ENCODE results near the gene GPX3. TPM values are rescaled to one million over a fixed set of nuclear protein-coding genes. Genes with fewer than 3 reads are reported as not detected.
A peak's percentile ranks its signal among the peaks of the same experiment; 100 is the strongest.

Gene GPX3
- total and polyA plus RNA-seq, 2 of the 8 experiments (the other 6 are each of a cell fraction or from before 2014, with no cell fraction given), result 27.8 to 77.9 TPM

DNA sequence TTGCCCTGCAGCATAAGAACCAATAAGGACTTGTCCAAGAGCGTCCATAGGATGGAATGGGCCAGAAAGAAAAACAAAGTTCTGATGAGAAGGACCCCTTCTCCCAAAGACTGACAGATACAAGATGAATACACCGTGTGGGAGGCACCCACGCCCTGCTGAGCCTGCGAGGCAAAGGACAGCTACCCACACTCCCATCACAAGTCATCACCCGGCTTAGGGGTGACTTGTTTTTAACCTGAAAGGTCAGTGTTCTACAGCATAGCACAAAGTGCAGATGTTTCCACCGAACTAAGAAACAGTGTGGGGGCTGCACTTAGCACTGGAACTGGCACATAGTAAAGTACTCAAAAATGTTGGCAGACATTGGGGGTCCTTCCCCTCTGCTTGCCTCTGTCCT lies 46.5 kb downstream of the GPX3 start:
- H2AK5ac ChIP-seq (ENCODE audit: low read depth, low read length), result no peak overlapping the region
- H3K4me2 ChIP-seq (ENCODE audit: insufficient read depth in 1 of 2, low read depth in 2 of 2, low read length in 2 of 2), result 0 out of 4 replicates have a peak overlapping the region, but pooled peaks of 1 of the 2 experiments have one; percentile 21
- FAIRE-seq (no peak), DNase-seq (ENCODE audit: low read depth in 1 of 2, low spot score in 2 of 2) (no peak)
- TF ChIP-seq PHF8 (conservative IDR thresholded peaks at IDR 0.05; ENCODE audit: low read depth, low read length), result no peak
- TF ChIP-seq SUZ12 (IDR thresholded peaks at IDR 0.05; ENCODE audit: low read length), result no peak
- TF ChIP-seq SIRT6 (IDR thresholded peaks at IDR 0.05; ENCODE audit: low read length), result no peak
- no peak overlapping the region for H3K4me3 ChIP-seq (ENCODE audit: extremely low read depth in 1 of 4, insufficient read depth in 2 of 4, low read depth in 3 of 4, low read length in 4 of 4)
- no peak overlapping the region for H3K18ac ChIP-seq (ENCODE audit: extremely low read depth, low read length)
- H4K5ac ChIP-seq (ENCODE audit: insufficient read length, low read depth, low read length), result no peak overlapping the region
- H3K14ac ChIP-seq (ENCODE audit: insufficient read length), result no peak overlapping the region
- H2BK15ac ChIP-seq (ENCODE audit: low read length), result 0 out of 2 replicates have a peak overlapping the region, but pooled peaks have one; percentile 40
- no peaks in the 10 kb centered on the region for H3K36me3 ChIP-seq (ENCODE audit: control insufficient read depth in 2 of 4, insufficient read depth in 4 of 4, low read length in 3 of 4)
- no peak overlapping the region for H4K8ac ChIP-seq (ENCODE audit: extremely low read depth, insufficient read depth, low read length)
- POLR2A ChIA-PET (ENCODE audit: partially characterized antibody), result no interaction called here
- no peaks in the 10 kb centered on the region for H3K23me2 ChIP-seq (ENCODE audit: low read depth, low read length)
- H2BK120ac ChIP-seq (replicated peaks; ENCODE audit: low read depth, low read length), result no peak overlapping the region
- H2BK12ac ChIP-seq (ENCODE audit: low read depth, low read length), result no peak overlapping the region
- no peak overlapping the region for H2AFZ ChIP-seq (ENCODE audit: low read length)
- H4K20me1 ChIP-seq (replicated peaks in 1 of 2; ENCODE audit: control insufficient read depth in 1 of 2, insufficient read depth in 2 of 2, low read length in 2 of 2), result peaks cover 0 to 7% of the 10 kb centered on the region in 2 experiments
- H3K27me3 ChIP-seq (replicated peaks in 1 of 4; ENCODE audit: control insufficient read depth in 3 of 4, extremely low read depth in 1 of 4, insufficient read depth in 3 of 4, low read length in 3 of 4), result no peaks in the 10 kb centered on the region
- H3K56ac ChIP-seq (replicated peaks; ENCODE audit: insufficient read length, low read depth, low read length), result no peak overlapping the region
- peaks cover 0 to 2% of the 10 kb centered on the region in 2 experiments; a peak in 1 of 4 replicates for H3K79me2 ChIP-seq (ENCODE audit: control insufficient read depth in 1 of 2, insufficient read depth in 2 of 2, low read length in 2 of 2)
- H3K27ac ChIP-seq (ENCODE audit: low read depth, low read length), result no peak overlapping the region
- H3K4me1 ChIP-seq (replicated peaks in 1 of 4; ENCODE audit: control insufficient read depth in 3 of 4, insufficient read depth in 4 of 4, low read length in 3 of 4), result peaks cover 0 to 10% (median 5%) of the 10 kb centered on the region in 4 experiments; a peak in 4 of 7 replicates
- no peak overlapping the region for H3K23ac ChIP-seq (ENCODE audit: insufficient read length)
- no peak overlapping the region for H2BK20ac ChIP-seq (ENCODE audit: low read length)
- H3K79me1 ChIP-seq (ENCODE audit: low read depth, low read length), result peaks cover 9% of the 10 kb centered on the region; the same call in 1 of the 2 replicates
- no peak overlapping the region for H2BK5ac ChIP-seq (ENCODE audit: low read depth, low read length)
- no peaks in the 10 kb centered on the region for H3K9me3 ChIP-seq (ENCODE audit: insufficient read depth in 2 of 2, low read depth in 1 of 2, low read length in 1 of 2)
- no peak overlapping the region for H3K4ac ChIP-seq (replicated peaks; ENCODE audit: insufficient read length, low read depth, low read length)
- no peak overlapping the region for H3K9ac ChIP-seq (replicated peaks in 1 of 4; ENCODE audit: extremely low read depth in 1 of 4, low read depth in 3 of 4, low read length in 3 of 4)
- WGBS, 2 experiments (ENCODE audit: extremely low coverage in 1 of 2, insufficient coverage in 1 of 2, insufficient read length in 1 of 2, insufficient replicate concordance in 2 of 2, low coverage in 1 of 2, low lambda C conversion rate in 2 of 2, missing lambda C conversion rate in 1 of 2), result 95% methylated on average over 6 of the region's 6 CpGs; no CpG with 5 or more reads in 1 of the 2 experiments
- CTCF ChIA-PET (ENCODE audit: partially characterized antibody), result interaction anchor here (2.8 to 28.6 kb wide), 3 partner anchors 14 to 96 kb away, joined by 7 to 442 read pairs (median 172); no protein-coding TSS in a partner anchor
- H4K91ac ChIP-seq (replicated peaks; ENCODE audit: insufficient read length, low read length), result no peak overlapping the region
